ENCODE results near the gene MC2R.
"Not testable (repeated sequence)": the region's sequence is repeated elsewhere in the genome, so short reads cannot be mapped to it uniquely, and the experiment has no call there.

Gene MC2R

GRCh38 chr18:13892098-13892497, 23.2 kb downstream of the MC2R start:
- no peak for DNase-seq

GRCh38 chr18:13890761-13891361, 24.5 kb downstream of the MC2R start:
- no peak for DNase-seq

DNA sequence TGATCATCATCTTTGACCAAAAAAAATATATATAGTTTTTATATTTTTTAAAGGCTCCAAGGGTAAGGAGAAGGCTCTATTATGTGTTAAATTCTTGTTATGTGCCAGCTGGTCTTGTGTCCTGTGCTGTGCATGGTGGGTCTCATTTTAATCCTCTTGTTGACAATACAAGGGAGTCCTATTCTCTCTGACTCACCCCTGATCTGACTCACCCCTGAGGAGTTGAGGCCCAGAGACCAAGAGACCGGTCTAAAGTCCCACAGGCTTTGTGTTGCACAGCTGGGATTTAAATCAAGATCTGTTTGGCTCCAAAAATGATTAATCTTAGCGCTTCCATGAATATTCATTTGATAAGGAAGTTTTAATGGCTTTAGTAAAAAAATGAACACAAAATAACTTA, 25.7 kb downstream of the MC2R start:
- DNase-seq: no peak

GRCh38 chr18:13888191-13888716, 27.1 kb downstream of the MC2R start:
- no peak for DNase-seq

DNA sequence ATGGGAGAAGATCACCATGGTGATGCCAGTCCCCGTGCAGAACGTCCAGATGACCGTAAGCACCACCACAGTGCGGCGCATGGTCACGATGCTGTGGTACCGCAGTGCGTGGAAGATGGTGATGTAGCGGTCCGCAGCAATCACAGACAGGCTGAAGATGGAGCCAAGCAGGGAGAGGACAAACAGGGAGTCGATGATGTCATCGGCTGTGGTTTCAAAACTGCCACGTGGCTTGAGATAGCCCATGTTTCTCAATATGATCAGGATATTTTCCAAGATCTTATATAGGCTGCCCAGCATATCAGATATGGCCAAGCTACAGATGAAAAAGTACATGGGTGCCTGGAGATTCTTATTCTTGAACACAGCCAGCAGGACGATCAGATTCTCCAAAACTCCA, 30.3 kb downstream of the MC2R start:
- no peak for DNase-seq

GRCh38 chr18:13879937-13880336, 35.4 kb downstream of the MC2R start:
- DNase-seq: no peak

DNA sequence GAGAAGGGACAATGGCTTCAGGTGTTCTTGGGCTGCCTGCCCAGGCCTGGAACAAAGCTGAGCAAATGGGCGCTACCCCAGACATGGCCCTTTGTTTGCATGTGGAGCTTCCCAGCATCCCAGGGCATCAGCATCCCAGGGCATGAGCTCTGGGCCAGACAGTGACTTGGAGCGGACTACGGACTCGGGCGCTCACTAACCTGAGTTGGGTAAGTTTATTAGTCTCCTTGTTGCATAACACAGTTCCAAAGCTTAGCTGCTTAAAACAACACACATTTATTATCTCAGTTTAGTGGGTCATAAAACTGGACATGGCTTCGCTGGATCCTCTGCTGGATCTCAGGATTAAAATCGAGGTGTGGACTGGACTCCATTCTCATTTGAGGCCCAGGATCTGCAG, 35.8 kb downstream of the MC2R start:
- no peak for DNase-seq

DNA sequence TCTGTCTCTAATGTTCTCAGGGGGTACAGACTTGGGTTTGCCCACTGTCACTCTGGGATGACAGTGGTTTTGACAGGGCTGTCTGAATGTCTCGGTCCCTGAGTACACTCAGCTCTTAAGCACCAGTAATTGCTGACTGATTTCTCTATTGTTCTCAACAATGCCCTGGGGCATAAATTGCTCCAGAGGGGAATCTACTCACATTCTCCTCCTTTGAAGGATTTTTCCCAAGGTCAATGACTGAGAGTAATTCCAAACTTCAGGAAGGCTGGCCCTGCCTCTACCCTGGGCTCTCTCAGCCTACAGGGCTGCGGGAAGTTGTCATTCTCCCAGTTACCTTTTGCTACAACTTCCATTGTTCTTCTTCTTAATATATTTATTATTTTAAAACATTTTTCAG, 36.5 kb downstream of the MC2R start:
- no peak for DNase-seq

DNA sequence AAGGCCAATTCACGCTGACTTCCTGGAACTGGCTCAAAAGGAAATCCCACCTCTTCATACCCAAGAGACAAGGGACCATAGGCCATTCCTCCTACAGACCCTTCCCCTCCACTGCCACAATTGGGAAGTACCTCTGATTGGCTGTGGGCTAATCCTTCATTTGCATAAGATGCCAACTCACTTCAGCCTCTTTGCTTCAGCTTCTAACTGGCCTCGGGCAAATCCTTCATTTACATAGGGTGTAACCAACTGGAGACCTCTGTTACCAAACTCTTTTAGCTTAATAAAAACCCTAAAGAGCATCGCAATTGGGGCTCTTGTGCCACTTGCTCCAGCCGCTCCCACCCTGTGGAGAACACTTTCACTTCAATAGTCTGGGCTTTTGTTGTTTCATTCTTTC, 38.2 kb downstream of the MC2R start:
- no peak for DNase-seq

- DNase-seq: no peak
Measured at GRCh38 chr18:13874558-13874957, 40.8 kb downstream of the MC2R start.

- no peak for DNase-seq
Measured at GRCh38 chr18:13872932-13873331, 42.4 kb downstream of the MC2R start.

GRCh38 chr18:13872373-13872772, 43.0 kb downstream of the MC2R start:
- DNase-seq: no peak

- no peak for DNase-seq
Measured at GRCh38 chr18:13871701-13872100, 43.6 kb downstream of the MC2R start.

DNA sequence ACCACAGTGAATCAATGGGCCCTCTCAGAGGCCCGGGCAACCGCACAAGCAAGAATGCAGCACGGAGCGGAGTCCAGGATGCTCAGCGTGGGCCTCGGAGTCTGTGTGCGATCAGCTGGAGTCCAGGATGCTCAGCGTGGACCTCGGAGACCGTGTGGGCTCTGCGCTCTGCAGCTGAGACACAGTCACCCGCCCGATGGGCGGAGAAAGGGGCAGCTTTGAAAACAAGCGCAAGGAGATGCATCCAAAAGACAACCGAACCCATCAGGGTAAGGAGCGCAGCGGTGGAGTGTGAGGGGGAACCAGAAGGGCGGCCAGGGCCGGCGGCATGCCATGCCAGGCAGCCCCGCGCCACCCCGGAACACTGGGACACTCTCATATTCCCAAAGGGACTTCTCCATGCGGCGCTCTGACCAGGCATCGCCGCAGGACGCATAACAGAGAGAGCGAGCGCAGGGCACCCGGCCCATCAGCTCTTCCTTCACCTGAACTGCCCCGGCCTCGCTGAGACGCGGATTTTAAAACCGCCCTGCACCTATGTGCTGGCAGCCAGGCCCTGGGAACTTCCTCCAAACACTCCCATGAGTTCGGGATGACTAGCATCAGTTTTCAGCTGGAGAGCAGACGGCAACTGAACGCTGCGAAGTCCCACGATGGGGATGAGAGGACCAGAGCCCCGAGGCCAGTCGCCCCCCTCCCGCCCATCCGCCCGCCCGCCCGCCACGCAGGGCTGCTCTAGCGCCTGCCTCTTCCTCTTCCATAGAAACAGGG, 46.6 kb downstream of the MC2R start:
- DNase-seq: no peak

GRCh38 chr18:13862898-13863297, 52.4 kb downstream of the MC2R start:
- DNase-seq: not testable (repeated sequence)

GRCh38 chr18:13849791-13850190, 65.5 kb downstream of the MC2R start:
- DNase-seq: no peak

DNA sequence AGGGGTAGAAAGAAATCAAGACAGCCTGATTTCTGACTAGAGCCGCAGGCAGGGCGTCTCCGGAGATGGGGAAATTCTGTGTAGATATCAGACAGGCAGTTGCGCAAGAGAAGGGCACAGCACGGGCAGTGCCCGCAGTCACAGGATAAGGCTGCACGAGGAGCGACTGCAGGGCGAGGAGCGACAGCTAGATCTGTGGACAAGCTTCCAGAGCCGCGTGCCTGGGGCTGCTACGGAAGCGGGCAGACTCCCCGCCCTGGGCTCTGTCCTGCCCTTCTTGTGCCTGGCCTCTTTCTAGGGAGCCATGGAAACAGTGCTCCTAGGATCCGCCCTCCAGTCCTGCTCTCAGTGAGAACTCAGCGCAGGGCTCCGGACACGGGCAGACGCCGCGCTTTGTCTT, 78.8 kb downstream of the MC2R start:
- no peak for DNase-seq

DNA sequence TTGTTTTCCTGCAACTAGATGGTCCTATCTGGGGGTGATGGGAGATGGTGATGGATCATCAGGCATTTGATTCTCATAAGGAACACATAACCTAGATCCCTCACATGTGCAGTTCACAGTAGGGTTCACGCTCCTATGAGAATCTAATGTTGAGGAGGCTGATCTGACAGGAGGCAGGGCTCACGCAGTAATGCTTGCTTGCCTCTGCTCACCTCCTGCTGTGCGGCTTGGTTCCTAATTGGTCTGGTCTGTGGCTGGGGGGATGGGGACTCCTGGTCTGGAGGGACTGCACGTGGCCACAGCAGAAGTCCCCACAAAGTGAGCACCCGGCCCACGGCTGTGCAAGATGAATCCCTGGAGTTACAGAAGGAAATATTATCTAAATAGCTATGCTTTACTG, 80.1 kb downstream of the MC2R start:
- DNase-seq: no peak

DNA sequence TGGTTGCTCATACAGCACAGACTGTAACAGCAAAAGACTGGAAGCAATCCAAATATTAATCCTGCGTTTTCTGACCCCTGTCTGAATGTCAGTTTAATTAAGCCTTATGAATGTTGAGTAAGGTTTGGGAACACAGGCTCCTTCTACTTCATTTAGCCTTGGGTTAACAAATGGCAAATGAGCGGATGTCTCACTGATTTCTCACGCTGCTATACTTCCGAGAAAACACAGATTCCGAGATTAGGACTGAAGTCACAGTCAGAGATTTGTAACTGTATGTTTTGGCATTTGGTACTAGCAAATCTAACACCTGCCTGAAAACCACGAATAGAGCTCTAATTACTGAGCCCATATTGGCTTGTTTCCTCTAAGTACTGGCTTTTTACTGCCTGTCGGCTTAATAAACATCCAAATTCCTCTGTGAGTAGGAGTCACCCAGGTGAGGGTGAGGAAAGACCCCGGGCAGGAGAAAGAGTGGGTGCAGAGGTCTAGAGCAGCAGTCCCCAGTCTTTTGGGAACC, 80.8 kb downstream of the MC2R start:
- no peak for DNase-seq

All from AML-193 (cell line).